NOMO-1 (cell line): ENCODE data around the gene NOTO.

Experiments
- DNase-seq, 2 experiments: peaks; one replicate each; lab custom pipeline; 2025; ENCODE audit not compliant: unreplicated experiment in 2 of 2; lab: John Stamatoyannopoulos, UW

NOTO gene

GRCh38 chr2:73255907-73256617 is 53.7 kb downstream of the NOTO start:
- DNase-seq, result no peak

GRCh38 chr2:73256618-73256922 is 54.2 kb downstream of the NOTO start:
- DNase-seq, result no peak

DNA sequence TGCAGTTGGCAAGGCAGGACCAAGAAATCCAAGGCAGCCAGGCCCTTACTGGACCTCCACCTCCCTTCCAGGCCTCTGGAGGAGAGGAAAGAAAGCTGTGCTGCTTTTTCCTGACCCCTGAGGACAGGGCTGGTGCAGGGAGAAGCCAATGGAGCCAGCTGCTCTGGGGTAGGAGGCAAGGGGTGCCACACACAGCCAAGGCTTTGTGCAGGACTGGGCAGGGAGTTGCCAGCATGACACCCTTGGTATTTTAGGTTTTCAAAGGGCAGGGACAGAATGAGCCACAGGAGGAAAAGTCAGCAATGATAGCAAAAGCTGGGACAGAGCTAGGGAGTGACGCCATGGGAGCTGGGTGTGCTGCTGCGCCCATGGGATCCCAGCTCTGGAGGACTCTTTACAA is 54.6 kb downstream of the NOTO start:
- no peak for DNase-seq

GRCh38 chr2:73257425-73258125 is 55.2 kb downstream of the NOTO start:
- DNase-seq, result peak in 1 of 2 experiments; percentile 1

GRCh38 chr2:73258186-73258912 is 56.0 kb downstream of the NOTO start:
- no peak for DNase-seq

DNA sequence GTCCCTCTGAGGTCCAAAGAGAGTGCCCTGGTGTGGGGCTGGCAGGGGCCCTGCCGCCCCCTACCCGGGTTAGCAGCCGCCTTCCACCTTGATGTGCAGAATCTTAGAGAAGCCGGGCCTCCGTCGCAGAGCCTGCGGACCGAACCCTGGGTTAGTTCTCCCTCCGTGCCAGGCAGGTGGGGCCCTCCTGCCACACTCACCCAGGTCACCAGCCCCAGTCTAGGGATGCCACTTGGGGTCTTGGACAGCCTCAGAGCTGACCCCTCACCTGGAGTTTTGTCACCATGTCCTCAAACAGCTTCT is 56.5 kb downstream of the NOTO start:
- DNase-seq, result no peak

GRCh38 chr2:73259276-73259675 is 56.9 kb downstream of the NOTO start:
- DNase-seq, result no peak

- no peak for DNase-seq
Observed at GRCh38 chr2:73259704-73260337, 57.4 kb downstream of the NOTO start.

DNA sequence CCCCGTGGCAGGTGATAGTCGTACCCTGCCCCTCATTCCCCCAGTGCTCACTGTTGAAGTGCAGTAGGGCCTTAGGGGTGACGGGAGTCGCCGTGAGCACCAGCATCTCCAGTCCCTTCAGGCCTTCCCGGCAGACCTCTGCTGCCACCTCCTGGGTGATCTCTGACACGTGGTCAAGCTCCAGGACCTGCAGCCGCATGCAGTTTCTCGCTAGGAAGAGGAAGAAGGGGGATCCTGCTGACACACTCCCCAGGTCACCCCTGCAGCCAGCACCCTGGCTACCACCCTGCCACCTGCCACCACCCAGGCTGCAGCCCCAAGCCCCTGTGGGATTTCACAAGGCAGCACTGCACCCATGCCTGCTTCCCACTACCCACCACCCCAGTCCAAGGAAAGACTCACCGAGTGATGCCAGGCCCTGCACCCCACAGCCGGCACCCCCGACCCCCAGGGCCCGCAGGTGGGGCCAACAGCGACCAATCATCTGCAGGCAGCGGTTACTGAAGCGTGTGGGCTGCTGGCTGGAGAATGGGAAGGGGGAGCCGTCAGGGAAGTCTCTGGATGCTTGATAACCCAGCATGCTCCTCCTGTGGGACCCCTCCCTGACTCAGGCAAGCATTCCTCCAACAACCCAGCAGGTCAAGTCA is 58.1 kb downstream of the NOTO start:
- DNase-seq, result peak in 1 of 2 experiments; percentile 1
